ENCODE measurements around the gene CORO2B. TPM values are rescaled to one million over a fixed set of nuclear protein-coding genes. Genes with fewer than 3 reads are reported as not detected.

CORO2B gene
- total and polyA plus RNA-seq, 9 of the 15 experiments (the other 6 are each of a cell fraction or from before 2014, with no cell fraction given), result not detected

DNA sequence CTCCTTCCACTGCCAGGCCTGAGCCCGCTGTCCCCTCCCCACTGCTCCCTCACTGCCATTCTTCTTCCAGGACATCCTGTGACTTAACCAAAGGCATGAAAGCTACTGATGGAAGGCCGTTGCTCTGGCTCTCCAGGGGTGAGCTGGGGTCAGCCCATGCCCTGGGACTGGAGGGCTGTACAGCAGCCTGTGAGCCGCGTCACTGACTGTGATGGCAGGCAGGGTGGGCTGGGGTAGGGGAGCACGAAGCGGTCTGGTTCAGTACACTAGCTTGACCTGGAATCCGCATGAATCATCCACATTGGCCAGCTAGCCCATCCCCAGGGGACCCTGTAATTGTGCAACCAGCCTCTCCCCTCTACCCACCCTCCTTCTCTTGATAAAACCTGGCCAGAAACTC is 30.8 kb downstream of the CORO2B start (continued):
- no peak for TF ChIP-seq ZKSCAN8 (CRISPR knock-in tag; IDR thresholded peaks at IDR 0.05)
- no peak for TF ChIP-seq ZNF57 (CRISPR knock-in tag; IDR thresholded peaks at IDR 0.05)
- no peak for TF ChIP-seq HDAC8 (tag; IDR thresholded peaks at IDR 0.05)

DNA sequence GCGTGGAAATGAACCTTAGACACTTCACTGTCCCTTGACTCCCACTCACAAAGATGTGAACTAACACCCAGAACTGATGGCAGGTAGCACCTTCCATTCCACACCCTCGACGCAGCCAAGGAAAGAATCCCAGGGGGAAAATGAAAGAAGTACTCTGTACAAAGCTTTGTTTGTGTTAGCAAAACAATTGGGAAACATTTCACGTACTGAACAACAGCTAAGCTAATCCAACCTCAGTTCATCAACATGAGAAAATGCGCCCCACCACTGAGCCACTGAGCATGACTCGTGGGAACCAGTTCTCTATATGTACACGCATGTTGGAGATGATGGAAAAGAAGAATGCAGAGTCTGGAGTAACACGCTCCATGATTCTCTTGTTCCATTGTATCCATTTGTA is 32.0 kb downstream of the CORO2B start:
- peaks cover 15 to 44% of the 10 kb centered on the region in 2 experiments; a peak in 4 of 5 replicates for H3K27me3 ChIP-seq (ENCODE audit: control insufficient read depth in 2 of 2, insufficient read depth in 2 of 2, low read length in 2 of 2)
- H4K20me1 ChIP-seq (replicated peaks; ENCODE audit: control insufficient read depth, insufficient read depth, low read length), result no peaks in the 10 kb centered on the region
- WGBS (ENCODE audit: insufficient coverage, low coverage, missing lambda C conversion rate), result under 1% methylated on average over 8 of the region's 8 CpGs
- H3K27ac ChIP-seq (ENCODE audit: extremely low read depth, low read depth, low read length), result no peak overlapping the region
- FAIRE-seq (no peak), DNase-seq (ENCODE audit: extremely low read depth in 1 of 4, low spot score in 3 of 4) (no peak), ATAC-seq (no peak)
- intact Hi-C loops (cut with micrococcal nuclease), result no loop called here
- H3K4me3 ChIP-seq, result no peak overlapping the region
- in situ Hi-C loops (cut with MboI), result no loop called here
- H3K4me2 ChIP-seq (ENCODE audit: insufficient read depth, low read length), result no peak overlapping the region
- H3K79me2 ChIP-seq (ENCODE audit: control insufficient read depth, insufficient read depth, low read length), result no peaks in the 10 kb centered on the region
- no TSS peak for BruUV-seq (replicated peaks)
- ChIA-PET CTCF (ENCODE audit: low intra/inter-chr PET ratio) (no interaction called here), POLR2A (no interaction called here)
- H3K9ac ChIP-seq (ENCODE audit: insufficient read depth in 1 of 2, low read depth in 2 of 2, low read length in 2 of 2), result no peak overlapping the region
- no peaks in the 10 kb centered on the region for H3K9me1 ChIP-seq (ENCODE audit: control insufficient read depth, insufficient read depth, low read length)
- H3K9me3 ChIP-seq (replicated peaks; ENCODE audit: control insufficient read depth, insufficient read depth, low read depth, low read length), result no peaks in the 10 kb centered on the region
- no peaks in the 10 kb centered on the region for H3K36me3 ChIP-seq (ENCODE audit: control insufficient read depth, insufficient read depth, low read length)
- no peak for TF ChIP-seq ZNF217 (CRISPR knock-in tag; IDR thresholded peaks at IDR 0.05)
- no peak for TF ChIP-seq NR2C1 (IDR thresholded peaks at IDR 0.05)
- TF ChIP-seq NR2C1 (tag; IDR thresholded peaks at IDR 0.05), result no peak
- TF ChIP-seq, protein P1, sequence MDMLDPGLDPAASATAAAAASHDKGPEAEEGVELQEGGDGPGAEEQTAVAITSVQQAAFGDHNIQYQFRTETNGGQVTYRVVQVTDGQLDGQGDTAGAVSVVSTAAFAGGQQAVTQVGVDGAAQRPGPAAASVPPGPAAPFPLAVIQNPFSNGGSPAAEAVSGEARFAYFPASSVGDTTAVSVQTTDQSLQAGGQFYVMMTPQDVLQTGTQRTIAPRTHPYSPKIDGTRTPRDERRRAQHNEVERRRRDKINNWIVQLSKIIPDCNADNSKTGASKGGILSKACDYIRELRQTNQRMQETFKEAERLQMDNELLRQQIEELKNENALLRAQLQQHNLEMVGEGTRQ (CRISPR knock-in tag; IDR thresholded peaks at IDR 0.05), result no peak
- TF ChIP-seq NFRKB (IDR thresholded peaks at IDR 0.05; ENCODE audit: low read depth), result no peak
- no peak for TF ChIP-seq ZNF124 (CRISPR knock-in tag; IDR thresholded peaks at IDR 0.05)
- TF ChIP-seq RHOXF2B (CRISPR knock-in tag; conservative IDR thresholded peaks at IDR 0.05), result no peak
- TF ChIP-seq RFX1 (IDR thresholded peaks at IDR 0.05), result no peak
- no peak for TF ChIP-seq ASH1L (IDR thresholded peaks at IDR 0.05; ENCODE audit: borderline replicate concordance, low read depth, partially characterized antibody)
- no peak for TF ChIP-seq TARDBP (IDR thresholded peaks at IDR 0.05)
- no peak for TF ChIP-seq NFIC (IDR thresholded peaks at IDR 0.05)
- no peak for TF ChIP-seq HMGN3 (IDR thresholded peaks at IDR 0.05; ENCODE audit: borderline replicate concordance, extremely low read depth, insufficient read length, low read depth, low read length)
- no peak overlapping the region for H2AFZ ChIP-seq (ENCODE audit: low read depth, low read length)
- H3K4me1 ChIP-seq (replicated peaks in 1 of 2; ENCODE audit: control insufficient read depth in 2 of 2, insufficient read depth in 2 of 2, low read length in 2 of 2), result peaks cover 0 to 3% of the 10 kb centered on the region in 2 experiments; a peak in 1 of 5 replicates

Measured in K562 (cell line).